Epithelial cell of esophagus (primary cell): ENCODE data around the gene POU2F1.

Experiments used
- DNase-seq: peaks from one replicate; pipeline ENCODE4 v3.0.0; 2010; ENCODE audit warnings: low read depth
- H3K4me3 ChIP-seq: 2 replicates; pipeline ENCODE4 v1.5.1; 2011; ENCODE audit warnings: mild to moderate bottlenecking, low read length, control low read depth
- TF ChIP-seq, protein P1 (sequence below): IDR thresholded peaks from 2 replicates; pipeline ENCODE4 v1.5.1; 2011; ENCODE audit warnings: low read depth, mild to moderate bottlenecking, low read length, control low read depth, inconsistent platforms; ENCODE audit not compliant: insufficient read depth; ENCODE audit errors: missing control alignments

POU2F1 gene

DNA sequence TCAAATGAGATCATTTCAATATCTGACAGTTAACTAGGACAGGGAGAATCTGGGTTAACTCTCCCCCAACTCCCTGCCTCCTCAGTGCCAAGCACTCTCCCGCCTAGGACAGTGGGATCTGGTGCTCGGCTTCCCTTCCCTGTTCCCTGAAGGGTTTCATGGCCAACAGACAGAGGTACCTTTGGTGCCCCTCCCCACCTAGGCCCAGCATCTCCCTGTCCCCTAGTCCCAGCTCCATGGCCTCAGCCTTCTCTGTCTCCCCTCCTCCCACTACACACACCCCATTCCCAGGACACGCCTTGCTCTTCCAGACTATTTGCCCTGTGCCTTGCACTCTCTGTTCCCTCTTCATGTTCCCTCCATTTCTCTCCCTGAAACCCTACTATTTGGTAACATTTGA, 220.5 kb downstream of the POU2F1 start:
- no peak for DNase-seq
- H3K4me3 ChIP-seq, result no peak overlapping the region
- TF ChIP-seq, protein P1, sequence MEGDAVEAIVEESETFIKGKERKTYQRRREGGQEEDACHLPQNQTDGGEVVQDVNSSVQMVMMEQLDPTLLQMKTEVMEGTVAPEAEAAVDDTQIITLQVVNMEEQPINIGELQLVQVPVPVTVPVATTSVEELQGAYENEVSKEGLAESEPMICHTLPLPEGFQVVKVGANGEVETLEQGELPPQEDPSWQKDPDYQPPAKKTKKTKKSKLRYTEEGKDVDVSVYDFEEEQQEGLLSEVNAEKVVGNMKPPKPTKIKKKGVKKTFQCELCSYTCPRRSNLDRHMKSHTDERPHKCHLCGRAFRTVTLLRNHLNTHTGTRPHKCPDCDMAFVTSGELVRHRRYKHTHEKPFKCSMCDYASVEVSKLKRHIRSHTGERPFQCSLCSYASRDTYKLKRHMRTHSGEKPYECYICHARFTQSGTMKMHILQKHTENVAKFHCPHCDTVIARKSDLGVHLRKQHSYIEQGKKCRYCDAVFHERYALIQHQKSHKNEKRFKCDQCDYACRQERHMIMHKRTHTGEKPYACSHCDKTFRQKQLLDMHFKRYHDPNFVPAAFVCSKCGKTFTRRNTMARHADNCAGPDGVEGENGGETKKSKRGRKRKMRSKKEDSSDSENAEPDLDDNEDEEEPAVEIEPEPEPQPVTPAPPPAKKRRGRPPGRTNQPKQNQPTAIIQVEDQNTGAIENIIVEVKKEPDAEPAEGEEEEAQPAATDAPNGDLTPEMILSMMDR, result no peak

DNA sequence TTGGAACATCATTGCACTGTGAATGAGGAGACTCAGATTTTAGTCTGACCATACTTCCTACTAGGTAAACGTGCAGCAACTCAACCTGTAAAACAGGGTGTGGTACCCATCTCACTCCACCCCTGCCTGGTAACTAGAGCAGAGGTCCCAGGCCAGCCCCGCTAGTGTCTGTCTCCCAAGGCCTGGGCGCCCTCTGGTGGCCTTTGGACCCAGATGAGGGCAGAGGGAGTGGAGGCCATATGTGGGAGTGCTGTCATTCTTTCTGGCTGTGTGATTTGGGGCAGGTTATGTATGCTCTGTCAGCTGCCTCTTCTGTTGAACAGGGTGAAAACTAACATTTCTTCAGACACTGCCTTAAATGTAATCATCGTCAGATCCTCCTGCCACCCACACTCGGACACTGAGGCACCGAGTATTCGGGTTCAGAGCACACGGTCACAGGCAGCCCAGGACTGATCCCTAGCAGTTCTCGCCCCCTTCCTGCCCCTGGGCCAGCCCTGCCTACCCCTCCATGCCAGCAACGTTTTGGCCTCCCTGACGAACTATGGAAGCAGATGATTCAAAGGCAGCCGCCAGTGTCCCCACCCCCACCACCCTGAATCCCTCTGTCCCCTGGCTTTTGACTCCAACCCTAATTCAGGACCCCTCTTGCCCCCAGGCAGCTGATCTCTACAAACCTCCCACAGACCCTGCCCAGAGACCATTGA, 221.6 kb downstream of the POU2F1 start:
- peak; percentile 87 for DNase-seq
- TF ChIP-seq, protein P1, result peak; percentile 90
- H3K4me3 ChIP-seq, result no peak overlapping the region

DNA sequence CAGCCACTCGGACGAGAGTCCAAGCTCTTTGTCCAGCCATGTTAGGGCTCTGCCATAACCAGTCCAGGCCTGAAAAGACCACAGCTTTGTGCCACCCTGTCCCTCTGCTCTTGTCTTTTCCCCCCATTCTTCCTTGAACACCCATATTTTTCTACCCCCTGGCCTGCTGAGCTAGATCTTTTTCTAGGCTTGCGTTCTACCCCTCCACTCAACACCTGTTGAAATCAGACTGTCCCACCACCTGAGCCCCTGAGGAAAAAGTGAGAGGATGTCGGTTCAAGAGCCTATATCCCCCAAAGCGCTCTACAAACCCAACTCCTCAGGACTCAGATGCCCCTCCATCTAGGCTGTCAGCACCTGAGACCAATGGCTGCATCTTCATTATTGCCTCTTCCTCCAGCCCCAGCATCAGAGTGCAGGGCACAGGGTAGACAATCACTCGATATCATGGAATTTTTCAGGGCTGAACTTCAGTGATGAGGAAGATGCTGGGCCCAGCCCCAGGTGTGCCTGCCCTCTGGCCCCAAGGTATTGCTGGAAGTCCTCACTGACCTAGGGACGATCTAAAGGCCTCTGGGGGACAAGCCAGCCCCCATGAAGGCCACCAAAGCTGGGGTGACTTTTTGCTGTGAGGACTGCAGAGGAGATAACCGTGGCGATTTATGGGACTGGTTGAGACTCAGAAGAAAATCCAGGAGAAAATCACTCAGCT, 222.3 kb downstream of the POU2F1 start:
- TF ChIP-seq, protein P1, result no peak
- no peak overlapping the region for H3K4me3 ChIP-seq
- DNase-seq, result no peak

DNA sequence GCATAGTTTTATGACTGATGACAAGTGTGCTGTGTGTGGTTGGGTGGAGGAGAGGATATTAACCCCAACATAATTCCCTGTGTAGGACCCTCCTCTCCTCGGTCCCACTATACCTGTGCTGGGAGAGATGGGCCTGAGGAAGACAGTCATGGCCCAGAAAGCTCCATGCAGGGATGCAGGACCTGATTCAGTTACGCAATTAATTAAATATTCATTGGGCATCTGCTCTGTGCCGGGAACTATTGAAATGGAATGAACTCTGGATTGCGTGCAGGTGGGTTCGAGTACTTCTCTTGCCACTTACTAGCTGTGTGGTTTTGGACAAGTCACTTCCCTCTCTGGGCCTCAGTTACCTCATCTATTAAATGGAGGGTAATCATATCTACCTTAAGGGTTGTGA, 223.1 kb downstream of the POU2F1 start:
- TF ChIP-seq, protein P1, result no peak
- H3K4me3 ChIP-seq, result no peak overlapping the region
- DNase-seq, result no peak

DNA sequence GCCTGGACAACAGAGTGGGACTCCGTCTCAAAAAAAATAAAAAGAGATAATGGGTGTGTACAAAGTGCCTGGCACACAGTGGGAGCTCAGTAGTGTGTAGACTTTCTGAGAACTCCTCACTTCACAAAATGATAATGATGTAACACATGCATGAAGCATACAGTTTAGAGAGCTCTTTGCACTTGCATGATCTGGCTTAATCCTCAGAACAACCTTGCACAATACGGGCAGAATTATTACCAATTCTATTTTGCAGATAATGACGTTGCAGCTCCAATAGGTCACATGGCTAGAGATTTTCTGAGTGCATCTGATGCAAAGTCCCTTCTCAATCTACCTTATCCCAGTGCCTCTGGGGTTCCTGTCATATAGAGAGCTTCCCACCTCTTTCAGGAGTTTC, 226.3 kb downstream of the POU2F1 start:
- H3K4me3 ChIP-seq, result no peak overlapping the region
- no peak for DNase-seq
- TF ChIP-seq, protein P1, result no peak

DNA sequence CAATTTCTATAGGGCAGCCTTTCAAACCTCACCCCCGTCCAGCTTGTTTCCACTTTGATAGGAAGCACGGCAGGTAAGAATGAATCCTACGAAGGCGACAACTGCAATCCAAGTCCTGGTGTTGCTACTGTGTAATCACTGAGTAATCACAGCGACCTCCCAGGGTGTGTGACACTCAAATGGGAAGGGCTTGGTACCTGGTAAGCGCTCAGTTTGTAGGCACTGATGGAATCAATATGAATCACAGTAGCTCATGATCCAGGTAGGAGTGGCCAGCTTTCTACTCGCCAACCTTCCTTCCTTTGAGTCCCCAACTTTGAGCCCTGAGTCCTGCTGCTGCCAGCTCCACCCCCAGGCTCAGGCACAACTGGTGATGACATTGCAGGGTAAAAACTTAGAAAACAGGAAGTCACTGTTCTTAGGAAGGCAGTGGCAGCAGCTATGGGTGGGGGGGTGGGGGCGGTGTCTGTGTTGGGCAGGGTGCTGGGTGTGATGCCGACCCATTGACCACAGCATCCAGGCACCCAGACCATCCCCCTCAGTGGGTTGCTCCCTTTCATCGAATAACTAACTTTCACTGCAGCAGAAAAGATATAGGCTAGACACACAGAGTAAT, 226.9 kb downstream of the POU2F1 start:
- TF ChIP-seq, protein P1, result no peak
- DNase-seq, result peak; percentile 82
- no peak overlapping the region for H3K4me3 ChIP-seq
